B cell (primary cell): ENCODE data around the gene NPAS3. TPM values are rescaled to one million over a fixed set of nuclear protein-coding genes. Genes with fewer than 3 reads are reported as not detected.

Source experiments
- ATAC-seq: fragments of 200-7000 bp; cut with Tn5 transposase; one replicate; pipeline ENCODE4 v1.10.0; 2021; ENCODE audit warnings: low read depth, mild to moderate bottlenecking, moderate number of reproducible peaks, moderate library complexity
- CTCF ChIA-PET: fragments of 350-600 bp; sonication (Branson Sonifier 250); formaldehyde crosslinking; loops from one replicate; lab custom pipeline; 2021; ENCODE audit warnings: antibody characterized with exemption, inconsistent platforms; lab: Charles Lee
- POLR2A ChIA-PET: fragments of 350-600 bp; sonication (Branson Sonifier 250); formaldehyde crosslinking; loops from one replicate; lab custom pipeline; 2021; ENCODE audit warnings: antibody characterized with exemption; lab: Charles Lee
- DNase-seq: peaks from one replicate; pipeline ENCODE4 v3.0.0; 2013
- H2AFZ ChIP-seq: 2 replicates; pipeline ENCODE4 v1.6.1; 2012; ENCODE audit warnings: mild to moderate bottlenecking, low read depth, low read length; ENCODE audit not compliant: insufficient read depth, poor library complexity, severe bottlenecking
- H3K27ac ChIP-seq, 2 donors: 1 replicate in 1 of 2; 2 replicates in 1 of 2; pipeline ENCODE4 v1.5.1; 2012 to 2013; ENCODE audit warnings: low read length in 2 of 2, mild to moderate bottlenecking in 2 of 2, moderate library complexity in 1 of 2
- H3K27me3 ChIP-seq, 4 experiments: fragments of 200-600 bp in 1 of 4; sonication (generic) in 1 of 4; replicated peaks in 1 of 4; 1 replicate in 2 of 4; 2 replicates in 2 of 4; pipeline versions ENCODE4 v1.6.1 to v1.7.0; 2013 to 2016; ENCODE audit warnings: low read length in 3 of 4, mild to moderate bottlenecking in 2 of 4, mixed read lengths in 1 of 4, moderate library complexity in 1 of 4; ENCODE audit not compliant: insufficient read depth in 4 of 4, control insufficient read depth in 3 of 4; ENCODE audit errors: control extremely low read depth in 1 of 4
- H3K36me3 ChIP-seq, 2 experiments: replicated peaks in 1 of 2; 1 replicate in 1 of 2; 2 replicates in 1 of 2; pipeline versions ENCODE4 v1.6.1 to v1.7.1; 2013; ENCODE audit warnings: low read length in 1 of 2; ENCODE audit not compliant: insufficient read depth in 2 of 2, control insufficient read depth in 1 of 2; ENCODE audit errors: control extremely low read depth in 1 of 2, extremely low read depth in 1 of 2
- H3K4me1 ChIP-seq, 2 donors: fragments of 200-600 bp in 1 of 2; sonication (generic) in 1 of 2; 1 replicate in 1 of 2; 2 replicates in 1 of 2; pipeline versions ENCODE4 v1.5.1 to v1.6.1; 2013 to 2017; ENCODE audit warnings: low read length in 2 of 2; ENCODE audit not compliant: control insufficient read depth in 2 of 2, insufficient read depth in 2 of 2
- H3K4me2 ChIP-seq: replicated peaks from 2 replicates; pipeline ENCODE3; 2012; ENCODE audit warnings: mild to moderate bottlenecking, low read depth, low read length; ENCODE audit not compliant: poor library complexity, severe bottlenecking
- H3K4me3 ChIP-seq, 5 experiments: fragments of 200-600 bp in 1 of 5; sonication (generic) in 1 of 5; 1 replicate in 3 of 5; 2 replicates in 2 of 5; pipeline versions ENCODE4 v1.5.1 to v1.7.0; 2011 to 2016; ENCODE audit warnings: low read length in 4 of 5, mild to moderate bottlenecking in 4 of 5, low read depth in 2 of 5, control low read depth in 1 of 5, moderate library complexity in 1 of 5; ENCODE audit not compliant: insufficient read depth in 1 of 5; ENCODE audit errors: control extremely low read depth in 1 of 5, extremely low read depth in 1 of 5
- H3K79me2 ChIP-seq: fragments of 200-600 bp; sonication (generic); one replicate; pipeline ENCODE4 v1.6.0; 2016; ENCODE audit warnings: low read length; ENCODE audit not compliant: control insufficient read depth, insufficient read depth
- H3K9ac ChIP-seq: fragments of 200-600 bp; sonication (generic); 2 replicates; pipeline ENCODE4 v1.6.1; 2017; ENCODE audit warnings: mild to moderate bottlenecking, low read length, moderate library complexity
- H3K9me3 ChIP-seq, 3 donors: one replicate each; pipeline versions ENCODE4 v1.6.1 to v1.7.1; 2013; ENCODE audit warnings: low read length in 2 of 3; ENCODE audit not compliant: control insufficient read depth in 2 of 3, insufficient read depth in 1 of 3; ENCODE audit errors: control extremely low read depth in 1 of 3
- H4K20me1 ChIP-seq: 2 replicates; pipeline ENCODE4 v1.6.0; 2012; ENCODE audit warnings: mild to moderate bottlenecking, low read length; ENCODE audit not compliant: insufficient read depth, control insufficient read depth, poor library complexity, severe bottlenecking
- H3K27ac Mint-ChIP-seq: one replicate; pipeline ENCODE4 v1.8.0; 2021; ENCODE audit warnings: mixed read lengths
- H3K27me3 Mint-ChIP-seq: one replicate; pipeline ENCODE4 v1.8.0; 2021; ENCODE audit warnings: mixed read lengths
- H3K4me1 Mint-ChIP-seq: one replicate; pipeline ENCODE4 v1.8.0; 2021; ENCODE audit warnings: mixed read lengths
- H3K4me3 Mint-ChIP-seq: one replicate; pipeline ENCODE4 v1.8.0; 2021; ENCODE audit warnings: mixed read lengths
- H3K9me3 Mint-ChIP-seq: one replicate; pipeline ENCODE4 v1.8.0; 2022; ENCODE audit warnings: mixed read lengths; ENCODE audit not compliant: insufficient read depth
- EZH2 ChIP-seq: IDR thresholded peaks from 2 replicates; pipeline ENCODE4 v1.6.1; 2012; ENCODE audit warnings: borderline replicate concordance, low read depth, mild to moderate bottlenecking, moderate library complexity, low read length; ENCODE audit not compliant: insufficient read depth, poor library complexity, severe bottlenecking
- WGBS: methylation state at CpG from one replicate; pipeline ENCODE4 v1.1.5; 2013; ENCODE audit warnings: missing lambda C conversion rate; ENCODE audit not compliant: insufficient coverage; 5-methylcytosine and 5-hydroxymethylcytosine counted together
- intact Hi-C: fragments of 100-400 bp; cut with micrococcal nuclease; formaldehyde crosslinking; loops from one replicate; pipeline ENCODE4 v1.10.0; 2022
- polyA plus RNA-seq: library from polyadenylated mRNA; depleted of rRNA; stranded (reverse); fragments of >200 nt; gene quantifications from 2 replicates; pipeline ENCODE4 v1.2.3, GENCODE V29; 2012
- total RNA-seq, 2 donors: library from RNA; stranded (reverse); fragments of 120-200 nt in 1 of 2; gene quantifications; 1 replicate in 1 of 2; 2 replicates in 1 of 2; pipeline versions ENCODE4 v1.2.3 to v1.2.4, GENCODE V29; 2013 to 2022
- TF ChIP-seq, protein P1 (sequence below): fragments of 200-600 bp; IDR thresholded peaks from one replicate; pipeline ENCODE4 v1.8.0; 2022; ENCODE audit warnings: antibody characterized with exemption, mild to moderate bottlenecking

Gene NPAS3
- total and polyA plus RNA-seq, 2 donors (not counting 1 experiment from before 2014, with no cell fraction given): not detected

DNA sequence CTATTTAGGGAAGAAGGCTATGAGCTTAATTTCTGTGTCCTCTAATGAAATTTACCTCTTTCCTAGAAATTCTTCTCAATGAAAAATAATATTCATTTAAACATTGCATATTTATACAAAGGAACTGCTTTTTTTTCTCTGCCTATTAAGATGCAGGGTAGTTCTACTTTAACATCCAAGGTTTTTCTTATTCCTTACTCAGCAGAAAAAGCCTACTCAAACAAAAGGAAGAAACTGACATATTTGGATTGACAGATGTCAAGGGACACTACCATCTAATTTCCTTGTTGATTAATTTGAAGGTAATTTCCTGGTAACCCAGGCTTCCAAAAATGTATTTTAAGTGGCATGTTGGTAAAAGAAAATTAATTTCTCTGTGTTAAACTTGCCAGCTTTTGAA lies 819.9 kb downstream of the NPAS3 start:
- H3K4me3 ChIP-seq: no peak overlapping the region
- H3K79me2 ChIP-seq: no peaks in the 10 kb centered on the region
- no peaks in the 10 kb centered on the region for H3K4me1 ChIP-seq
- Mint-ChIP-seq H3K4me1 (no peaks in the 10 kb centered on the region), H3K27me3 (peaks cover 5% of the 10 kb centered on the region), H3K27ac (no peak overlapping the region), H3K9me3 (no peaks in the 10 kb centered on the region), H3K4me3 (no peak overlapping the region)
- TF ChIP-seq, protein P1, sequence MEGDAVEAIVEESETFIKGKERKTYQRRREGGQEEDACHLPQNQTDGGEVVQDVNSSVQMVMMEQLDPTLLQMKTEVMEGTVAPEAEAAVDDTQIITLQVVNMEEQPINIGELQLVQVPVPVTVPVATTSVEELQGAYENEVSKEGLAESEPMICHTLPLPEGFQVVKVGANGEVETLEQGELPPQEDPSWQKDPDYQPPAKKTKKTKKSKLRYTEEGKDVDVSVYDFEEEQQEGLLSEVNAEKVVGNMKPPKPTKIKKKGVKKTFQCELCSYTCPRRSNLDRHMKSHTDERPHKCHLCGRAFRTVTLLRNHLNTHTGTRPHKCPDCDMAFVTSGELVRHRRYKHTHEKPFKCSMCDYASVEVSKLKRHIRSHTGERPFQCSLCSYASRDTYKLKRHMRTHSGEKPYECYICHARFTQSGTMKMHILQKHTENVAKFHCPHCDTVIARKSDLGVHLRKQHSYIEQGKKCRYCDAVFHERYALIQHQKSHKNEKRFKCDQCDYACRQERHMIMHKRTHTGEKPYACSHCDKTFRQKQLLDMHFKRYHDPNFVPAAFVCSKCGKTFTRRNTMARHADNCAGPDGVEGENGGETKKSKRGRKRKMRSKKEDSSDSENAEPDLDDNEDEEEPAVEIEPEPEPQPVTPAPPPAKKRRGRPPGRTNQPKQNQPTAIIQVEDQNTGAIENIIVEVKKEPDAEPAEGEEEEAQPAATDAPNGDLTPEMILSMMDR: no peak
- TF ChIP-seq EZH2: no peak
- H2AFZ ChIP-seq: no peak overlapping the region
- intact Hi-C loops: no loop called here
- ATAC-seq: no peak
- H3K36me3 ChIP-seq: no peaks in the 10 kb centered on the region
- no peak overlapping the region for H3K4me2 ChIP-seq
- H3K9ac ChIP-seq: no peak overlapping the region
- no peaks in the 10 kb centered on the region for H4K20me1 ChIP-seq
- peaks cover 0 to 2% (median 0%) of the 10 kb centered on the region in 3 donors for H3K9me3 ChIP-seq
- no peaks in the 10 kb centered on the region for H3K27me3 ChIP-seq
- no peak overlapping the region for H3K27ac ChIP-seq
- DNase-seq: no peak
- ChIA-PET CTCF (no interaction called here), POLR2A (no interaction called here)

GRCh38 chr14:33762161-33762851 lies 823.6 kb downstream of the NPAS3 start:
- Mint-ChIP-seq H3K9me3 (no peaks in the 10 kb centered on the region), H3K4me1 (no peaks in the 10 kb centered on the region), H3K4me3 (no peak overlapping the region), H3K27ac (no peak overlapping the region), H3K27me3 (peaks cover 5% of the 10 kb centered on the region)
- TF ChIP-seq EZH2: no peak
- TF ChIP-seq, protein P1: no peak
- H3K4me1 ChIP-seq: no peaks in the 10 kb centered on the region
- DNase-seq: no peak
- no peak overlapping the region for H3K9ac ChIP-seq
- intact Hi-C loops: no loop called here
- ChIA-PET CTCF (no interaction called here), POLR2A (no interaction called here)
- H2AFZ ChIP-seq: no peak overlapping the region
- WGBS: 89% methylated on average over 1 of the region's 4 CpGs
- H3K27me3 ChIP-seq: no peaks in the 10 kb centered on the region
- no peak for ATAC-seq
- H3K4me3 ChIP-seq: no peak overlapping the region
- H3K27ac ChIP-seq: no peak overlapping the region
- no peaks in the 10 kb centered on the region for H4K20me1 ChIP-seq
- H3K9me3 ChIP-seq: no peaks in the 10 kb centered on the region
- no peak overlapping the region for H3K4me2 ChIP-seq
- no peaks in the 10 kb centered on the region for H3K79me2 ChIP-seq
- no peaks in the 10 kb centered on the region for H3K36me3 ChIP-seq
